Sigmoid colon (tissue), 3 donors: ENCODE measurements around the gene CEP162.

Experiments
- POLR2A ChIP-seq, 2 donors: fragments of 450-650 bp; IDR thresholded peaks; one replicate each; pipeline ENCODE4 v1.6.1; 2016; ENCODE audit warnings: antibody characterized with exemption in 2 of 2, mild to moderate bottlenecking in 2 of 2, moderate library complexity in 2 of 2
- TF ChIP-seq, protein P1 (sequence below), 4 experiments: fragments of 450-650 bp in 3 of 4; fragments of 200-600 bp in 1 of 4; IDR thresholded peaks; one replicate each; pipeline ENCODE4 v1.5.1; 2016 to 2019; ENCODE audit warnings: antibody characterized with exemption in 4 of 4, mild to moderate bottlenecking in 3 of 4, moderate library complexity in 2 of 4

DNA sequence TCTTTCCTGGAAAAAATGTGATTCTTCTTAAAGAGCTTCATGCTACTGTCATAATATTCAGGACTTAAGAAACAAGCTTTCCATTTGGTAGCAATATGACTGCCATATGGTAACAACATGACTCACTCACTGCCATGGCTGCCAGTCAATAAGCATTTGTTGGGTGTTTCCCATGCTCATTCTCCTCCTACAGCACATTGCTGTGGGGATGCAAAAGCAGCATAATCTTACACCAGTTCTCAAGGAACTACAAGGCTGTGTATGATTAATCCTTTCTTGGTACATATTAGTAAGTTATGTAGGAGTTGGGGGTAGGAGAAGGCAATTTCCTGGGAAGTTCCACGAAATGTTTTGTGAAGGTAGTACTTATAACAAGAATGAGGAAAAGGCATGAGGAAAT, 76.7 kb downstream of the CEP162 start:
- TF ChIP-seq, protein P1, sequence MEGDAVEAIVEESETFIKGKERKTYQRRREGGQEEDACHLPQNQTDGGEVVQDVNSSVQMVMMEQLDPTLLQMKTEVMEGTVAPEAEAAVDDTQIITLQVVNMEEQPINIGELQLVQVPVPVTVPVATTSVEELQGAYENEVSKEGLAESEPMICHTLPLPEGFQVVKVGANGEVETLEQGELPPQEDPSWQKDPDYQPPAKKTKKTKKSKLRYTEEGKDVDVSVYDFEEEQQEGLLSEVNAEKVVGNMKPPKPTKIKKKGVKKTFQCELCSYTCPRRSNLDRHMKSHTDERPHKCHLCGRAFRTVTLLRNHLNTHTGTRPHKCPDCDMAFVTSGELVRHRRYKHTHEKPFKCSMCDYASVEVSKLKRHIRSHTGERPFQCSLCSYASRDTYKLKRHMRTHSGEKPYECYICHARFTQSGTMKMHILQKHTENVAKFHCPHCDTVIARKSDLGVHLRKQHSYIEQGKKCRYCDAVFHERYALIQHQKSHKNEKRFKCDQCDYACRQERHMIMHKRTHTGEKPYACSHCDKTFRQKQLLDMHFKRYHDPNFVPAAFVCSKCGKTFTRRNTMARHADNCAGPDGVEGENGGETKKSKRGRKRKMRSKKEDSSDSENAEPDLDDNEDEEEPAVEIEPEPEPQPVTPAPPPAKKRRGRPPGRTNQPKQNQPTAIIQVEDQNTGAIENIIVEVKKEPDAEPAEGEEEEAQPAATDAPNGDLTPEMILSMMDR (IDR thresholded peaks at IDR 0.05): no peak
- TF ChIP-seq POLR2A (IDR thresholded peaks at IDR 0.05): no peak
